Colonic mucosa (tissue), 4 donors: Measurements from ENCODE around the gene FILIP1. TPM values are rescaled to one million over a fixed set of nuclear protein-coding genes. Genes with fewer than 3 reads are reported as not detected.

Experiments
- DNase-seq: peaks from one replicate; pipeline ENCODE4 v3.0.0-alpha.2; 2020
- H3K27ac ChIP-seq: fragments of 200-600 bp; one replicate; pipeline ENCODE4 v1.8.0; 2021
- H3K27me3 ChIP-seq: fragments of 200-600 bp; one replicate; pipeline ENCODE4 v1.8.0; 2021
- H3K36me3 ChIP-seq: fragments of 200-600 bp; one replicate; pipeline ENCODE4 v1.8.0; 2021
- H3K4me1 ChIP-seq: fragments of 200-600 bp; one replicate; pipeline ENCODE4 v1.8.0; 2021; ENCODE audit warnings: mild to moderate bottlenecking
- H3K4me3 ChIP-seq: fragments of 200-600 bp; one replicate; pipeline ENCODE4 v1.8.0; 2021
- H3K9ac ChIP-seq, 2 donors: one replicate each; pipeline ENCODE4 v1.7.0; 2013; ENCODE audit warnings: control low read depth in 2 of 2, low read depth in 2 of 2, low read length in 2 of 2
- H3K9me3 ChIP-seq: fragments of 200-600 bp; one replicate; pipeline ENCODE4 v1.8.0; 2021
- CTCF ChIP-seq: fragments of 200-600 bp; IDR thresholded peaks from one replicate; pipeline ENCODE4 v1.8.0; 2022; ENCODE audit warnings: antibody characterized with exemption, mild to moderate bottlenecking
- intact Hi-C: fragments of 100-400 bp; cut with DNase I; formaldehyde crosslinking; loops from one replicate; pipeline ENCODE4 v1.14.1; 2022
- total RNA-seq, 2 donors: library from RNA; stranded (reverse); fragmentation: NEBNext Ultra II Directional in 1 of 2; extraction: Animal tissue kit (Norgen Biotek cat#: 25700) in 1 of 2; gene quantifications; one replicate each; pipeline ENCODE4 v1.2.1, GENCODE V29; 2021
- donor health status: healthy.
- donor health status: DM: no; HTN: no; CAD: no.
- donor health status: DM: no; HTN: no; CAD: no.

Gene FILIP1
- total RNA-seq, 2 donors from 2014 or later: 0.57 to 6.5 TPM

GRCh38 chr6:75337835-75338580, 155.6 kb downstream of the FILIP1 start:
- DNase-seq: no peak

GRCh38 chr6:75334266-75335040, 159.1 kb downstream of the FILIP1 start:
- no peak for TF ChIP-seq CTCF
- Histone ChIP-seq H3K4me3 (no peak overlapping the region), H3K9ac (no peak overlapping the region), H3K27ac (no peak overlapping the region), H3K27me3 (no peaks in the 10 kb centered on the region), H3K36me3 (no peaks in the 10 kb centered on the region), H3K9me3 (no peaks in the 10 kb centered on the region), H3K4me1 (no peaks in the 10 kb centered on the region)
- DNase-seq: no peak
- intact Hi-C loops: no loop called here

More at GRCh38 chr6:75337835-75338580, 155.6 kb downstream of the FILIP1 start:
- no peak overlapping the region for H3K4me3 ChIP-seq
- no peaks in the 10 kb centered on the region for H3K27me3 ChIP-seq
- no peaks in the 10 kb centered on the region for H3K9me3 ChIP-seq
- TF ChIP-seq CTCF: no peak
- H3K36me3 ChIP-seq: no peaks in the 10 kb centered on the region
- H3K9ac ChIP-seq: no peak overlapping the region
- no peaks in the 10 kb centered on the region for H3K4me1 ChIP-seq
- no peak overlapping the region for H3K27ac ChIP-seq
- intact Hi-C loops: no loop called here

GRCh38 chr6:75333676-75334200, 159.9 kb downstream of the FILIP1 start:
- no peaks in the 10 kb centered on the region for H3K27me3 ChIP-seq
- no peaks in the 10 kb centered on the region for H3K36me3 ChIP-seq
- no peak overlapping the region for H3K27ac ChIP-seq
- TF ChIP-seq CTCF: no peak
- H3K4me3 ChIP-seq: no peak overlapping the region
- H3K4me1 ChIP-seq: no peaks in the 10 kb centered on the region
- intact Hi-C loops: no loop called here
- no peak for DNase-seq
- no peak overlapping the region for H3K9ac ChIP-seq
- H3K9me3 ChIP-seq: no peaks in the 10 kb centered on the region

GRCh38 chr6:75331151-75331550, 162.4 kb downstream of the FILIP1 start:
- Histone ChIP-seq H3K9ac (no peak overlapping the region), H3K27ac (no peak overlapping the region), H3K4me3 (no peak overlapping the region), H3K4me1 (no peaks in the 10 kb centered on the region), H3K9me3 (no peaks in the 10 kb centered on the region), H3K27me3 (no peaks in the 10 kb centered on the region), H3K36me3 (no peaks in the 10 kb centered on the region)
- no peak for TF ChIP-seq CTCF
- no peak for DNase-seq
- intact Hi-C loops: no loop called here

GRCh38 chr6:75329703-75330102, 163.9 kb downstream of the FILIP1 start:
- Histone ChIP-seq H3K27me3 (no peaks in the 10 kb centered on the region), H3K36me3 (no peaks in the 10 kb centered on the region), H3K9ac (no peak overlapping the region), H3K4me1 (no peaks in the 10 kb centered on the region), H3K27ac (no peak overlapping the region), H3K4me3 (no peak overlapping the region), H3K9me3 (no peaks in the 10 kb centered on the region)
- intact Hi-C loops: no loop called here
- no peak for TF ChIP-seq CTCF
- DNase-seq: no peak
